Heart right ventricle (tissue), 16 donors: Measurements from ENCODE around the gene SHROOM3. TPM values are rescaled to one million over a fixed set of nuclear protein-coding genes. Genes with fewer than 3 reads are reported as not detected.

Experiments used
- ATAC-seq, 8 donors: fragments of 200-7000 bp; cut with Tn5 transposase; one replicate each; pipeline ENCODE4 v1.9.1; 2020; ENCODE audit warnings: mild to moderate bottlenecking in 8 of 8, moderate library complexity in 8 of 8, moderate number of reproducible peaks in 1 of 8
- DNase-seq, 2 donors: peaks; one replicate each; pipeline ENCODE4 v3.0.0-alpha.2; 2020
- H3K27ac ChIP-seq, 10 donors: fragments of 200-600 bp; sonication (generic) in 2 of 10; one replicate each; pipeline versions ENCODE4 v1.5.0 to v1.8.0; 2020 to 2022; ENCODE audit warnings: mild to moderate bottlenecking in 3 of 10
- H3K27me3 ChIP-seq, 7 donors: fragments of 200-600 bp; one replicate each; pipeline ENCODE4 v1.8.0; 2021 to 2022; ENCODE audit warnings: mild to moderate bottlenecking in 2 of 7
- H3K36me3 ChIP-seq, 9 donors: fragments of 200-600 bp; sonication (generic) in 1 of 9; one replicate each; pipeline versions ENCODE4 v1.5.0 to v1.8.0; 2020 to 2022; ENCODE audit warnings: mild to moderate bottlenecking in 2 of 9
- H3K4me1 ChIP-seq, 9 donors: fragments of 200-600 bp; sonication (generic) in 1 of 9; one replicate each; pipeline versions ENCODE4 v1.5.0 to v1.8.0; 2020 to 2022; ENCODE audit warnings: mild to moderate bottlenecking in 4 of 9
- H3K4me3 ChIP-seq, 10 donors: fragments of 200-600 bp; sonication (generic) in 2 of 10; one replicate each; pipeline versions ENCODE4 v1.5.0 to v1.8.0; 2020 to 2022; ENCODE audit warnings: mild to moderate bottlenecking in 7 of 10, moderate library complexity in 2 of 10
- H3K9me3 ChIP-seq, 11 donors: fragments of 200-600 bp in 10 of 11; sonication (generic) in 2 of 11; one replicate each; pipeline versions ENCODE4 v1.5.0 to v1.8.0; 2013 to 2022; ENCODE audit warnings: mild to moderate bottlenecking in 2 of 11, control low read depth in 1 of 11, moderate library complexity in 1 of 11
- WGBS, 2 donors: extraction: QIAGEN DNeasy Blood & Tissue Kit; methylation state at CpG; one replicate each; pipeline ENCODE4 v1.1.7; 2013; ENCODE audit warnings: inconsistent platforms in 1 of 2; 5-methylcytosine and 5-hydroxymethylcytosine counted together
- intact Hi-C, 10 donors: fragments of 100-400 bp; cut with DNase I; formaldehyde crosslinking; loops; one replicate each; pipeline versions ENCODE4 v1.11.1 to v1.14.2; 2022
- polyA plus RNA-seq, 2 donors: library from polyadenylated mRNA; stranded (reverse); fragments of 200-250 nt; gene quantifications; one replicate each; pipeline ENCODE4 v1.2.3, GENCODE V29; 2013
- total RNA-seq, 10 donors: library from RNA; stranded (reverse); fragmentation: NEBNext Ultra II Directional in 3 of 10; extraction: Animal tissue kit (Norgen Biotek cat#: 25700) in 3 of 10; gene quantifications; one replicate each; pipeline versions ENCODE4 v1.2.1 to v1.2.4, GENCODE V29; 2021 to 2023
- TF ChIP-seq, protein P1 (sequence below), 9 donors: fragments of 200-600 bp; sonication (generic) in 2 of 9; IDR thresholded peaks; one replicate each; pipeline versions ENCODE4 v1.5.0 to v1.8.0; 2021 to 2022; ENCODE audit warnings: antibody characterized with exemption in 9 of 9, mild to moderate bottlenecking in 5 of 9, moderate library complexity in 1 of 9
- donor health status: Arrhythmogenic right ventricular cardiomyopathy.
- donor health status: ischemic (EF 13 %, LVEDD 7.1; RV severe dilation, severe dysfunction).
- donor health status: healthy with polysubstance abuse.
- donor health status: DM: no; HTN: yes; CAD: no.
- donor health status: DM: no; HTN: no; CAD: no.
- donor health status: ischemic (EF 25% LVEDD 6.9; RV normal size, moderate dysfunction).
- donor health status: ischemic (EF 25% LVEDD 5.7; RV mildly dilated, moderate dysfunction).
- donor health status: healthy.
- donor health status: DM: yes; HTN: yes; CAD: no.
- donor health status: Ischemic cardiomyopathy.
- donor health status: ischemic (EF 35%, LVEDD 5.7; RV mildly dilated, moderate dysfunction).
- donor health status: nonischemic (EF 11% LVEDD 7.7; RV severe dilation, severe dysfunction).
- donor health status: DM: yes; HTN: yes; CAD: no.
- donor health status: PGD.
- donor health status: ischemic (EF 29% LVEDD 5.4; RV normal size, mild dysfunction).
- donor health status: nonischemic (EF 23%, LVEDD 6.1; RV moderate dilation, normal function).

The SHROOM3 gene
- total and polyA plus RNA-seq, 12 donors, result 1.7 to 33.3 (median 15.9) TPM

DNA sequence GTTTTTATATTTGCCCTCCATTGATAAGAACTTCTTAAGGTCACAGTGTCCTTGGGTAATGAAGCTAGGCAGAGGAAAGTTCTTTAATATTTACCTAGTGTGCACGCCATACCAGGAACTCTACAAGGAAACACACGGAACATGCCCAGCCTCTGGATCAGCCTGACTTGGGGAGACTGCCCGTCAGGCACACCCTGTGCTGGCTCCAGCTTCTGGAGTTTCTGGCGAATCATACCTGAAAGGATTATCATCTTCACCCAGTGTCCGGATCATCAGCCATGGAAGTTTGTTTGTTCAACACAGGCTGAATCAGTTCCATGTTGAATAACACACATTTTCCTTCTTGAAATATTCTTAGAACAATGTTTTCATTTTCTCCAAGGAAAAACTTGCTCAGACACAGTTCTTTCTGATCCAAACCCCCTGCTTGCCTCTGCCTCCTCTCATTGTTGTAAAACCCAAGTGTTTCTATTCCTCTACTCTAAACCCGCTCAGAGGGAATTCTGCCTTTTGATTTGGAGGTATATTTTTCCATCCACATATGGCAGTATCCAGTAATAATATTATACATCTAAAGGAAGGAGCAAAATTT, 176.7 kb downstream of the SHROOM3 start:
- Histone ChIP-seq H3K27ac (peak overlapping the region in 6 of 10 donors; percentile 26 to 54 (median 39)), H3K4me3 (peak overlapping the region in 1 of 10 donors; percentile 2), H3K9me3 (no peaks in the 10 kb centered on the region), H3K36me3 (no peaks in the 10 kb centered on the region), H3K4me1 (peaks cover 0 to 51% (median 13%) of the 10 kb centered on the region in 9 donors), H3K27me3 (no peaks in the 10 kb centered on the region)
- DNase-seq (no peak), ATAC-seq (peak in 6 of 8 donors; percentile 36 to 64 (median 52))
- 50 to 61% methylated on average over 6 of the region's 6 CpGs for WGBS, 2 donors
- intact Hi-C loops, result no loop called here
- TF ChIP-seq, protein P1, sequence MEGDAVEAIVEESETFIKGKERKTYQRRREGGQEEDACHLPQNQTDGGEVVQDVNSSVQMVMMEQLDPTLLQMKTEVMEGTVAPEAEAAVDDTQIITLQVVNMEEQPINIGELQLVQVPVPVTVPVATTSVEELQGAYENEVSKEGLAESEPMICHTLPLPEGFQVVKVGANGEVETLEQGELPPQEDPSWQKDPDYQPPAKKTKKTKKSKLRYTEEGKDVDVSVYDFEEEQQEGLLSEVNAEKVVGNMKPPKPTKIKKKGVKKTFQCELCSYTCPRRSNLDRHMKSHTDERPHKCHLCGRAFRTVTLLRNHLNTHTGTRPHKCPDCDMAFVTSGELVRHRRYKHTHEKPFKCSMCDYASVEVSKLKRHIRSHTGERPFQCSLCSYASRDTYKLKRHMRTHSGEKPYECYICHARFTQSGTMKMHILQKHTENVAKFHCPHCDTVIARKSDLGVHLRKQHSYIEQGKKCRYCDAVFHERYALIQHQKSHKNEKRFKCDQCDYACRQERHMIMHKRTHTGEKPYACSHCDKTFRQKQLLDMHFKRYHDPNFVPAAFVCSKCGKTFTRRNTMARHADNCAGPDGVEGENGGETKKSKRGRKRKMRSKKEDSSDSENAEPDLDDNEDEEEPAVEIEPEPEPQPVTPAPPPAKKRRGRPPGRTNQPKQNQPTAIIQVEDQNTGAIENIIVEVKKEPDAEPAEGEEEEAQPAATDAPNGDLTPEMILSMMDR (IDR thresholded peaks at IDR 0.05), result no peak

DNA sequence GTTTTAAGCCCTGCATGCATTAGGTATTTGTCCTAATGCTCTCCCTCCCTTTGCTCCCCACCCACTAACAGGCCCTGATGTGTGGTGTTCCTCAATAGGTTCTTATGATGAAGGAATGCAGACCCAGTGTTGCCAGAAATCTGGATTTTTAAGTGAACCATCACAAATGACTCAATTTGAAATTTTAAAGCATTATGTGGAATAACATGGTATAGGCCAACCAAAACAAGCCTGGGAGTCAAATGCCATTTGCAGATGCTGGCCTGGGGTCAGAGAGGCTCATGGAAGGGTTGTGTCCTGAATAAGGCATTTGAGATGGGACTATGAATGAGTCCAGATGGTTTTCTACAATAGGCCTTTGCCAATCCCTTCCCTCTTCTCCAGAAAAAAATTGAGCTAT, 179.6 kb downstream of the SHROOM3 start:
- TF ChIP-seq, protein P1 (IDR thresholded peaks at IDR 0.05), result no peak
- Histone ChIP-seq H3K27me3 (no peaks in the 10 kb centered on the region), H3K27ac (no peak overlapping the region), H3K36me3 (no peaks in the 10 kb centered on the region), H3K4me3 (no peak overlapping the region), H3K9me3 (no peaks in the 10 kb centered on the region), H3K4me1 (peaks cover 0 to 36% (median 13%) of the 10 kb centered on the region in 9 donors)
- ATAC-seq (no peak), DNase-seq (no peak)
- intact Hi-C loops, result no loop called here

DNA sequence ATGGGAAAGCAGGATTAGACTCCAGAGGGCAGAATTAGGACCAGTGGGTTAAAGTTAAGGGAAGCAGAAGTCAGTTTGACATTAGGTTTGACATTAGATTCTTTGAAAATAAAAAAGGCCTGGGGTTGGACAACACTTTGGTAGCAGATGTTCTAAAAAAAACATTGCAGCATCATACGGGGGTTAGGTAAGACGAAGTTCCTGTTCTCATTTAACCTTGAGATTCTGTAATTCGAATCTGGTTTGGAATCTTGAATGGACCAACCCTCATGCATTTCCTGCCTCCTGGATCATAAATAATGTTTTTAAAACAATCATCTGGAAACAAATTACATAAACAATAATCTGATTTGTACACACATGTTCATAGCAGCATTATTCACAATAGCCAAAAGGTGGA, 181.0 kb downstream of the SHROOM3 start:
- peaks cover 0 to 27% (median 8%) of the 10 kb centered on the region in 9 donors for H3K4me1 ChIP-seq
- TF ChIP-seq, protein P1 (IDR thresholded peaks at IDR 0.05), result no peak

DNA sequence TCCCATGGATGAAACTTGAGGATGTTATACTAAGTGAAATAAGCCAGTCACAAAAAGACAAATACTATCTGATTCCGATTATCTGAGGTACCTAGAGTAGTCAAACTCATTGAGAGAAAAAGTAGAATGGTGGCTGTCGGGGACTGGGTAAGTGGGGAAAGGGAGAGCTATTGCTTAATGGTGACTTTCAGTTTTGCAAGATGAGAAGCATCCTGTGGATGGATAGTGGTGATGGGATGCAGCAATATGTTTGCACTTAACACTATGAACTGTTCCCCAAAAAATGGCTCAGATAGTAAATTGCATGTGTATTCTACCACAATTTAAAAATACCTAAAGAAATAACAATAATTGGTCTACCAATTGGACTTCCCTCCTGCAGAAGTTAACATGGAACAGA, 181.5 kb downstream of the SHROOM3 start:
- Histone ChIP-seq H3K4me1 (peaks cover 0 to 22% (median 5%) of the 10 kb centered on the region in 9 donors), H3K36me3 (no peaks in the 10 kb centered on the region), H3K27ac (no peak overlapping the region), H3K4me3 (no peak overlapping the region), H3K27me3 (no peaks in the 10 kb centered on the region), H3K9me3 (no peaks in the 10 kb centered on the region)
- WGBS, 2 donors, result 93 to 94% methylated on average over 2 of the region's 2 CpGs
- intact Hi-C loops, result no loop called here
- ATAC-seq (no peak), DNase-seq (no peak)
- TF ChIP-seq, protein P1 (IDR thresholded peaks at IDR 0.05), result no peak

More for the DNA sequence above, 181.0 kb downstream of the SHROOM3 start:
- H3K27me3 ChIP-seq, result no peaks in the 10 kb centered on the region
- DNase-seq (no peak), ATAC-seq (no peak)
- intact Hi-C loops, result no loop called here
- no peak overlapping the region for H3K27ac ChIP-seq
- no peaks in the 10 kb centered on the region for H3K36me3 ChIP-seq
- WGBS, 2 donors, result 55 to 60% methylated on average over 3 of the region's 3 CpGs
- H3K9me3 ChIP-seq, result no peaks in the 10 kb centered on the region
- no peak overlapping the region for H3K4me3 ChIP-seq
